Type B pancreatic cell (in vitro differentiated cells): ENCODE measurements around the gene ADAMTSL1. TPM values are rescaled to one million over a fixed set of nuclear protein-coding genes. Genes with fewer than 3 reads are reported as not detected.

Experiments used
- DNase-seq: peaks from one replicate; pipeline ENCODE4 v3.0.0; 2021; ENCODE audit warnings: mixed read lengths; ENCODE audit not compliant: unreplicated experiment; ENCODE audit errors: extremely low spot score
- H3K27ac Mint-ChIP-seq: 2 replicates; pipeline ENCODE4 v1.8.0; 2021; ENCODE audit warnings: mild to moderate bottlenecking, mixed read lengths
- H3K27me3 Mint-ChIP-seq: 2 replicates; pipeline ENCODE4 v1.8.0; 2021; ENCODE audit warnings: mixed read lengths
- H3K36me3 Mint-ChIP-seq: 2 replicates; pipeline ENCODE4 v1.8.0; 2021; ENCODE audit warnings: mixed read lengths
- H3K4me1 Mint-ChIP-seq: one replicate; pipeline ENCODE4 v1.8.0; 2021; ENCODE audit warnings: mixed read lengths; ENCODE audit not compliant: unreplicated experiment
- H3K4me3 Mint-ChIP-seq: 2 replicates; pipeline ENCODE4 v1.8.0; 2021; ENCODE audit warnings: mild to moderate bottlenecking, mixed read lengths
- H3K9me3 Mint-ChIP-seq: 2 replicates; pipeline ENCODE4 v1.8.0; 2021; ENCODE audit warnings: mixed read lengths
- total RNA-seq: library from RNA; stranded (reverse); gene quantifications from 2 replicates; pipeline ENCODE4 v1.2.1, GENCODE V29; 2021; ENCODE audit warnings: low replicate concordance
- TF ChIP-seq, protein P1 (sequence below): fragments of 200-600 bp; sonication (generic); conservative IDR thresholded peaks from 2 replicates; pipeline ENCODE4 v1.5.0; 2021; ENCODE audit warnings: antibody characterized with exemption, mild to moderate bottlenecking

ADAMTSL1 gene
- total RNA-seq, 1 donor from 2014 or later: 28.6 TPM

GRCh38 chr9:18658804-18659705, 185.1 kb downstream of the ADAMTSL1 start:
- Mint-ChIP-seq H3K9me3 (no peaks in the 10 kb centered on the region), H3K4me1 (no peaks in the 10 kb centered on the region), H3K27ac (no peak overlapping the region), H3K27me3 (no peaks in the 10 kb centered on the region), H3K4me3 (no peak overlapping the region), H3K36me3 (peaks cover 9% of the 10 kb centered on the region)
- TF ChIP-seq, protein P1, sequence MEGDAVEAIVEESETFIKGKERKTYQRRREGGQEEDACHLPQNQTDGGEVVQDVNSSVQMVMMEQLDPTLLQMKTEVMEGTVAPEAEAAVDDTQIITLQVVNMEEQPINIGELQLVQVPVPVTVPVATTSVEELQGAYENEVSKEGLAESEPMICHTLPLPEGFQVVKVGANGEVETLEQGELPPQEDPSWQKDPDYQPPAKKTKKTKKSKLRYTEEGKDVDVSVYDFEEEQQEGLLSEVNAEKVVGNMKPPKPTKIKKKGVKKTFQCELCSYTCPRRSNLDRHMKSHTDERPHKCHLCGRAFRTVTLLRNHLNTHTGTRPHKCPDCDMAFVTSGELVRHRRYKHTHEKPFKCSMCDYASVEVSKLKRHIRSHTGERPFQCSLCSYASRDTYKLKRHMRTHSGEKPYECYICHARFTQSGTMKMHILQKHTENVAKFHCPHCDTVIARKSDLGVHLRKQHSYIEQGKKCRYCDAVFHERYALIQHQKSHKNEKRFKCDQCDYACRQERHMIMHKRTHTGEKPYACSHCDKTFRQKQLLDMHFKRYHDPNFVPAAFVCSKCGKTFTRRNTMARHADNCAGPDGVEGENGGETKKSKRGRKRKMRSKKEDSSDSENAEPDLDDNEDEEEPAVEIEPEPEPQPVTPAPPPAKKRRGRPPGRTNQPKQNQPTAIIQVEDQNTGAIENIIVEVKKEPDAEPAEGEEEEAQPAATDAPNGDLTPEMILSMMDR: no peak
- DNase-seq: no peak

- no peak overlapping the region for H3K4me3 Mint-ChIP-seq
- DNase-seq: no peak
- H3K4me1 Mint-ChIP-seq: no peaks in the 10 kb centered on the region
- no peaks in the 10 kb centered on the region for H3K27me3 Mint-ChIP-seq
- H3K36me3 Mint-ChIP-seq: peaks cover 11% of the 10 kb centered on the region
- TF ChIP-seq, protein P1: no peak
- H3K9me3 Mint-ChIP-seq: no peaks in the 10 kb centered on the region
- no peak overlapping the region for H3K27ac Mint-ChIP-seq
Measured at GRCh38 chr9:18660001-18660400, 186.0 kb downstream of the ADAMTSL1 start.

- H3K27me3 Mint-ChIP-seq: no peaks in the 10 kb centered on the region
- no peaks in the 10 kb centered on the region for H3K9me3 Mint-ChIP-seq
Measured at GRCh38 chr9:18662320-18662719, 188.4 kb downstream of the ADAMTSL1 start.

GRCh38 chr9:18665947-18666346, 192.0 kb downstream of the ADAMTSL1 start:
- no peaks in the 10 kb centered on the region for H3K27me3 Mint-ChIP-seq
- H3K4me3 Mint-ChIP-seq: no peak overlapping the region
- TF ChIP-seq, protein P1: no peak
- H3K27ac Mint-ChIP-seq: no peak overlapping the region
- no peak for DNase-seq
- no peaks in the 10 kb centered on the region for H3K9me3 Mint-ChIP-seq
- H3K36me3 Mint-ChIP-seq: peaks cover 8% of the 10 kb centered on the region
- H3K4me1 Mint-ChIP-seq: no peaks in the 10 kb centered on the region

More at GRCh38 chr9:18662320-18662719, 188.4 kb downstream of the ADAMTSL1 start:
- DNase-seq: no peak
- no peaks in the 10 kb centered on the region for H3K4me1 Mint-ChIP-seq
- H3K36me3 Mint-ChIP-seq: peaks cover 8% of the 10 kb centered on the region
- H3K4me3 Mint-ChIP-seq: no peak overlapping the region
- TF ChIP-seq, protein P1: no peak
- no peak overlapping the region for H3K27ac Mint-ChIP-seq

DNA sequence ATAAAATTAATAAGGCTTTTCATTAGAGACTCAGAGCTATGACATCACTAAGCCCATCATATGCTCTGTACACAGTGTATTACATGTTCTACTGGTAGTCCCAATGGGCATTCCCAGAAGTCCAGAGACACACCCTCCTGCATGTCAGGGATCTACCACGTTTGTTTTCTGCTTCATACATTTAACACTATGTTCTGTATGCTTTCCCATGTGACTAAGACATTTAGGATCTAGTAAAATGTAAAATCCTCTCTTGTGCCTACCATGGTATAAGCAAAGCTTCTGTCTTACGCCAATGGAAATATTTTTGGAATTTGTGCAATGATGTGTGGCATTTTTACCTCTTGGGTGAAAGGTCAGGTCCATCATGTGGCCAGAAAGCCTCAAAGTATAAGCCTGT, 192.4 kb downstream of the ADAMTSL1 start:
- Mint-ChIP-seq H3K4me3 (no peak overlapping the region), H3K27me3 (no peaks in the 10 kb centered on the region), H3K9me3 (no peaks in the 10 kb centered on the region), H3K27ac (no peak overlapping the region), H3K36me3 (peaks cover 8% of the 10 kb centered on the region), H3K4me1 (no peaks in the 10 kb centered on the region)
- DNase-seq: no peak
- TF ChIP-seq, protein P1: no peak
